ENCODE results near the gene FSHR.

The FSHR gene

GRCh38 chr2:49042488-49042887 lies 111.8 kb downstream of the FSHR start:
- ATAC-seq, result no peak
- no peak for TF ChIP-seq ARNTL (CRISPR knock-in tag; IDR thresholded peaks at IDR 0.05; ENCODE audit: borderline replicate concordance, low read depth)
- TF ChIP-seq RARB (CRISPR knock-in tag; IDR thresholded peaks at IDR 0.05), result no peak
- no peak for TF ChIP-seq ESRRG (CRISPR knock-in tag; IDR thresholded peaks at IDR 0.05)
- no peak for TF ChIP-seq ZNF70 (CRISPR knock-in tag; IDR thresholded peaks at IDR 0.05)
- TF ChIP-seq ZNF8 (CRISPR knock-in tag; IDR thresholded peaks at IDR 0.05), result no peak

- TF ChIP-seq ZNF8 (CRISPR knock-in tag; IDR thresholded peaks at IDR 0.05), result no peak
- TF ChIP-seq, protein P1, sequence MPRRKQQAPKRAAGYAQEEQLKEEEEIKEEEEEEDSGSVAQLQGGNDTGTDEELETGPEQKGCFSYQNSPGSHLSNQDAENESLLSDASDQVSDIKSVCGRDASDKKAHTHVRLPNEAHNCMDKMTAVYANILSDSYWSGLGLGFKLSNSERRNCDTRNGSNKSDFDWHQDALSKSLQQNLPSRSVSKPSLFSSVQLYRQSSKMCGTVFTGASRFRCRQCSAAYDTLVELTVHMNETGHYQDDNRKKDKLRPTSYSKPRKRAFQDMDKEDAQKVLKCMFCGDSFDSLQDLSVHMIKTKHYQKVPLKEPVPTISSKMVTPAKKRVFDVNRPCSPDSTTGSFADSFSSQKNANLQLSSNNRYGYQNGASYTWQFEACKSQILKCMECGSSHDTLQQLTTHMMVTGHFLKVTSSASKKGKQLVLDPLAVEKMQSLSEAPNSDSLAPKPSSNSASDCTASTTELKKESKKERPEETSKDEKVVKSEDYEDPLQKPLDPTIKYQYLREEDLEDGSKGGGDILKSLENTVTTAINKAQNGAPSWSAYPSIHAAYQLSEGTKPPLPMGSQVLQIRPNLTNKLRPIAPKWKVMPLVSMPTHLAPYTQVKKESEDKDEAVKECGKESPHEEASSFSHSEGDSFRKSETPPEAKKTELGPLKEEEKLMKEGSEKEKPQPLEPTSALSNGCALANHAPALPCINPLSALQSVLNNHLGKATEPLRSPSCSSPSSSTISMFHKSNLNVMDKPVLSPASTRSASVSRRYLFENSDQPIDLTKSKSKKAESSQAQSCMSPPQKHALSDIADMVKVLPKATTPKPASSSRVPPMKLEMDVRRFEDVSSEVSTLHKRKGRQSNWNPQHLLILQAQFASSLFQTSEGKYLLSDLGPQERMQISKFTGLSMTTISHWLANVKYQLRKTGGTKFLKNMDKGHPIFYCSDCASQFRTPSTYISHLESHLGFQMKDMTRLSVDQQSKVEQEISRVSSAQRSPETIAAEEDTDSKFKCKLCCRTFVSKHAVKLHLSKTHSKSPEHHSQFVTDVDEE (CRISPR knock-in tag; IDR thresholded peaks at IDR 0.05), result no peak
- TF ChIP-seq ZFP3 (CRISPR knock-in tag; IDR thresholded peaks at IDR 0.05), result no peak
- TF ChIP-seq CREB5 (CRISPR knock-in tag; IDR thresholded peaks at IDR 0.05; ENCODE audit: low read depth), result no peak
- no peak for TF ChIP-seq GLIS3 (CRISPR knock-in tag; IDR thresholded peaks at IDR 0.05)
- TF ChIP-seq OSR1 (CRISPR knock-in tag; IDR thresholded peaks at IDR 0.05), result no peak
- no peak for ATAC-seq
These were observed 113.3 kb downstream of the FSHR start for GRCh38 chr2:49041061-49041460.

GRCh38 chr2:49037197-49037596 lies 117.1 kb downstream of the FSHR start:
- TF ChIP-seq ISL1 (CRISPR knock-in tag; IDR thresholded peaks at IDR 0.05) (no peak), BACH2 (CRISPR knock-in tag; IDR thresholded peaks at IDR 0.05; ENCODE audit: borderline replicate concordance) (no peak), ZNF70 (CRISPR knock-in tag; IDR thresholded peaks at IDR 0.05) (no peak), TOX (CRISPR knock-in tag; IDR thresholded peaks at IDR 0.05; ENCODE audit: borderline replicate concordance) (no peak)
- TF ChIP-seq, protein P2, sequence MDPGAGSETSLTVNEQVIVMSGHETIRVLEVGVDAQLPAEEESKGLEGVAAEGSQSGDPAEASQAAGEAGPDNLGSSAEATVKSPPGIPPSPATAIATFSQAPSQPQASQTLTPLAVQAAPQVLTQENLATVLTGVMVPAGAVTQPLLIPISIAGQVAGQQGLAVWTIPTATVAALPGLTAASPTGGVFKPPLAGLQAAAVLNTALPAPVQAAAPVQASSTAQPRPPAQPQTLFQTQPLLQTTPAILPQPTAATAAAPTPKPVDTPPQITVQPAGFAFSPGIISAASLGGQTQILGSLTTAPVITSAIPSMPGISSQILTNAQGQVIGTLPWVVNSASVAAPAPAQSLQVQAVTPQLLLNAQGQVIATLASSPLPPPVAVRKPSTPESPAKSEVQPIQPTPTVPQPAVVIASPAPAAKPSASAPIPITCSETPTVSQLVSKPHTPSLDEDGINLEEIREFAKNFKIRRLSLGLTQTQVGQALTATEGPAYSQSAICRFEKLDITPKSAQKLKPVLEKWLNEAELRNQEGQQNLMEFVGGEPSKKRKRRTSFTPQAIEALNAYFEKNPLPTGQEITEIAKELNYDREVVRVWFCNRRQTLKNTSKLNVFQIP (CRISPR knock-in tag; IDR thresholded peaks at IDR 0.05; ENCODE audit: borderline replicate concordance, low read depth), result no peak
- TF ChIP-seq, protein P1 (CRISPR knock-in tag; IDR thresholded peaks at IDR 0.05), result no peak

DNA sequence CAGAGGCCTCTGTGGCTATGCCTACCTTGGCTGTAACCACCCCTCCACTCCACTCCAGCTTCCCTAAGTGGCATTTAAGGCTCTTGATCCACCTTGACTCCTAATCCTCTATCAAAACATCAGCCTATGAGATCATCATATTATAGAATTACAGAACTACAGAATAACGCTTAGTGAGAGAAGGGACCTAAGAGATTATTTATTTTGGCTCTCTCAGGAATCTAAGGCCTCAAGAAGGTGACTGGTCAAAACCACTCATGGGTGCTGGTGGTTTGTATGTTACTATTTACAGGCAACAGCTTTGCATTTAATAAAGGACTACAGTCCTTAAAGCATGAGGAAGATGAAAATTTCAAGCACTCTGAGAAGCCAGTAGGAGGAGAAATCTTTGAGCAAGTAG lies 118.8 kb downstream of the FSHR start:
- ATAC-seq, result no peak

More at GRCh38 chr2:49037197-49037596, 117.1 kb downstream of the FSHR start:
- ATAC-seq, result no peak

More for the DNA sequence above, 118.8 kb downstream of the FSHR start:
- TF ChIP-seq ISL1 (CRISPR knock-in tag; IDR thresholded peaks at IDR 0.05) (no peak), CSDC2 (CRISPR knock-in tag; IDR thresholded peaks at IDR 0.05) (no peak), ZFP3 (CRISPR knock-in tag; IDR thresholded peaks at IDR 0.05) (no peak), TCF4 (CRISPR knock-in tag; IDR thresholded peaks at IDR 0.05; ENCODE audit: borderline replicate concordance) (no peak), ZNF8 (CRISPR knock-in tag; IDR thresholded peaks at IDR 0.05) (no peak), ZNF565 (CRISPR knock-in tag; conservative IDR thresholded peaks at IDR 0.05; ENCODE audit: low read depth) (no peak), SNAI2 (CRISPR knock-in tag; IDR thresholded peaks at IDR 0.05) (no peak), ZFP30 (CRISPR knock-in tag; IDR thresholded peaks at IDR 0.05) (no peak), TOX (CRISPR knock-in tag; IDR thresholded peaks at IDR 0.05; ENCODE audit: borderline replicate concordance) (no peak)
- TF ChIP-seq, protein P1 (CRISPR knock-in tag; IDR thresholded peaks at IDR 0.05), result no peak
- TF ChIP-seq, protein P3, sequence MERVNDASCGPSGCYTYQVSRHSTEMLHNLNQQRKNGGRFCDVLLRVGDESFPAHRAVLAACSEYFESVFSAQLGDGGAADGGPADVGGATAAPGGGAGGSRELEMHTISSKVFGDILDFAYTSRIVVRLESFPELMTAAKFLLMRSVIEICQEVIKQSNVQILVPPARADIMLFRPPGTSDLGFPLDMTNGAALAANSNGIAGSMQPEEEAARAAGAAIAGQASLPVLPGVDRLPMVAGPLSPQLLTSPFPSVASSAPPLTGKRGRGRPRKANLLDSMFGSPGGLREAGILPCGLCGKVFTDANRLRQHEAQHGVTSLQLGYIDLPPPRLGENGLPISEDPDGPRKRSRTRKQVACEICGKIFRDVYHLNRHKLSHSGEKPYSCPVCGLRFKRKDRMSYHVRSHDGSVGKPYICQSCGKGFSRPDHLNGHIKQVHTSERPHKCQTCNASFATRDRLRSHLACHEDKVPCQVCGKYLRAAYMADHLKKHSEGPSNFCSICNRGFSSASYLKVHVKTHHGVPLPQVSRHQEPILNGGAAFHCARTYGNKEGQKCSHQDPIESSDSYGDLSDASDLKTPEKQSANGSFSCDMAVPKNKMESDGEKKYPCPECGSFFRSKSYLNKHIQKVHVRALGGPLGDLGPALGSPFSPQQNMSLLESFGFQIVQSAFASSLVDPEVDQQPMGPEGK (CRISPR knock-in tag; IDR thresholded peaks at IDR 0.05; ENCODE audit: borderline replicate concordance), result no peak
- TF ChIP-seq, protein P2 (CRISPR knock-in tag; IDR thresholded peaks at IDR 0.05; ENCODE audit: borderline replicate concordance, low read depth), result no peak

Measured in SK-N-SH treated with all-trans-retinoic acid at 6 μM for 48 hours (cell line).